ENCODE results near the gene VRK2. TPM values are rescaled to one million over a fixed set of nuclear protein-coding genes. Genes with fewer than 3 reads are reported as not detected.

The VRK2 gene
- total RNA-seq, 1 experiment from 2014 or later: 33.0 TPM

GRCh38 chr2:58073008-58073407, 26.4 kb downstream of the VRK2 start:
- no peak for ATAC-seq

GRCh38 chr2:58073751-58074150, 27.1 kb downstream of the VRK2 start:
- RAD21 ChIA-PET (ENCODE audit: low non-redundant PET in 1 of 2, low total read pairs in 2 of 2, uncharacterized antibody in 2 of 2, unreplicated experiment in 2 of 2): no interaction called here
- DNase-seq (ENCODE audit: low read depth, low spot score) (no peak), ATAC-seq (no peak)
- Histone ChIP-seq H3K36me3 (ENCODE audit: control insufficient read depth in 1 of 2, insufficient read depth in 2 of 2, low read length in 2 of 2) (no peaks in the 10 kb centered on the region), H3K4me3 (replicated peaks in 1 of 2; ENCODE audit: low read depth in 1 of 2, low read length in 2 of 2) (no peak overlapping the region), H4K20me1 (ENCODE audit: insufficient read depth) (no peaks in the 10 kb centered on the region), H3K9me3 (ENCODE audit: control insufficient read depth in 1 of 2, insufficient read depth in 1 of 2, low read depth in 1 of 2, low read length in 2 of 2) (no peaks in the 10 kb centered on the region), H2AFZ (ENCODE audit: low read depth, low read length, poor library complexity, severe bottlenecking) (no peak overlapping the region), H3K4me1 (ENCODE audit: control insufficient read depth in 1 of 2, insufficient read depth in 2 of 2, low read length in 2 of 2) (no peaks in the 10 kb centered on the region), H3K27me3 (ENCODE audit: insufficient read depth, low read length) (no peaks in the 10 kb centered on the region), H3K9me2 (ENCODE audit: insufficient read depth) (no peaks in the 10 kb centered on the region), H3K79me2 (ENCODE audit: insufficient read depth, low read length) (peaks cover 83% of the 10 kb centered on the region), H3K4me2 (ENCODE audit: low read length) (no peak overlapping the region), H3K9ac (ENCODE audit: low read length) (no peak overlapping the region), H3K27ac (ENCODE audit: low read depth, low read length) (no peak overlapping the region)
- POLR2A ChIA-PET: no interaction called here
- intact Hi-C loops (cut with micrococcal nuclease): no loop called here
- TF ChIP-seq, protein P1, sequence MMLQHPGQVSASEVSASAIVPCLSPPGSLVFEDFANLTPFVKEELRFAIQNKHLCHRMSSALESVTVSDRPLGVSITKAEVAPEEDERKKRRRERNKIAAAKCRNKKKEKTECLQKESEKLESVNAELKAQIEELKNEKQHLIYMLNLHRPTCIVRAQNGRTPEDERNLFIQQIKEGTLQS (IDR thresholded peaks at IDR 0.05): no peak
- TF ChIP-seq TCF7L2 (IDR thresholded peaks at IDR 0.05; ENCODE audit: borderline replicate concordance, extremely low read depth, insufficient read depth, insufficient read length) (no peak), YY1 (IDR thresholded peaks at IDR 0.05; ENCODE audit: extremely low read depth, insufficient replicate concordance, low read depth, low read length) (no peak)
- TF ChIP-seq, protein P2, sequence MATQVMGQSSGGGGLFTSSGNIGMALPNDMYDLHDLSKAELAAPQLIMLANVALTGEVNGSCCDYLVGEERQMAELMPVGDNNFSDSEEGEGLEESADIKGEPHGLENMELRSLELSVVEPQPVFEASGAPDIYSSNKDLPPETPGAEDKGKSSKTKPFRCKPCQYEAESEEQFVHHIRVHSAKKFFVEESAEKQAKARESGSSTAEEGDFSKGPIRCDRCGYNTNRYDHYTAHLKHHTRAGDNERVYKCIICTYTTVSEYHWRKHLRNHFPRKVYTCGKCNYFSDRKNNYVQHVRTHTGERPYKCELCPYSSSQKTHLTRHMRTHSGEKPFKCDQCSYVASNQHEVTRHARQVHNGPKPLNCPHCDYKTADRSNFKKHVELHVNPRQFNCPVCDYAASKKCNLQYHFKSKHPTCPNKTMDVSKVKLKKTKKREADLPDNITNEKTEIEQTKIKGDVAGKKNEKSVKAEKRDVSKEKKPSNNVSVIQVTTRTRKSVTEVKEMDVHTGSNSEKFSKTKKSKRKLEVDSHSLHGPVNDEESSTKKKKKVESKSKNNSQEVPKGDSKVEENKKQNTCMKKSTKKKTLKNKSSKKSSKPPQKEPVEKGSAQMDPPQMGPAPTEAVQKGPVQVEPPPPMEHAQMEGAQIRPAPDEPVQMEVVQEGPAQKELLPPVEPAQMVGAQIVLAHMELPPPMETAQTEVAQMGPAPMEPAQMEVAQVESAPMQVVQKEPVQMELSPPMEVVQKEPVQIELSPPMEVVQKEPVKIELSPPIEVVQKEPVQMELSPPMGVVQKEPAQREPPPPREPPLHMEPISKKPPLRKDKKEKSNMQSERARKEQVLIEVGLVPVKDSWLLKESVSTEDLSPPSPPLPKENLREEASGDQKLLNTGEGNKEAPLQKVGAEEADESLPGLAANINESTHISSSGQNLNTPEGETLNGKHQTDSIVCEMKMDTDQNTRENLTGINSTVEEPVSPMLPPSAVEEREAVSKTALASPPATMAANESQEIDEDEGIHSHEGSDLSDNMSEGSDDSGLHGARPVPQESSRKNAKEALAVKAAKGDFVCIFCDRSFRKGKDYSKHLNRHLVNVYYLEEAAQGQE (IDR thresholded peaks at IDR 0.05; ENCODE audit: low read depth): no peak
- BruUV-seq (replicated peaks): no TSS peak
- CTCF ChIA-PET: no interaction called here

More at GRCh38 chr2:58073008-58073407, 26.4 kb downstream of the VRK2 start:
- Histone ChIP-seq H2AFZ (ENCODE audit: low read depth, low read length, poor library complexity, severe bottlenecking) (no peak overlapping the region), H3K27me3 (ENCODE audit: insufficient read depth, low read length) (no peaks in the 10 kb centered on the region), H3K9ac (ENCODE audit: low read length) (no peak overlapping the region), H3K27ac (ENCODE audit: low read depth, low read length) (no peak overlapping the region), H3K4me2 (ENCODE audit: low read length) (no peak overlapping the region), H3K4me1 (ENCODE audit: control insufficient read depth in 1 of 2, insufficient read depth in 2 of 2, low read length in 2 of 2) (no peaks in the 10 kb centered on the region), H3K4me3 (replicated peaks in 1 of 2; ENCODE audit: low read depth in 1 of 2, low read length in 2 of 2) (no peak overlapping the region), H3K9me3 (ENCODE audit: control insufficient read depth in 1 of 2, insufficient read depth in 1 of 2, low read depth in 1 of 2, low read length in 2 of 2) (no peaks in the 10 kb centered on the region), H4K20me1 (ENCODE audit: insufficient read depth) (no peaks in the 10 kb centered on the region), H3K79me2 (ENCODE audit: insufficient read depth, low read length) (peaks cover 81% of the 10 kb centered on the region), H3K9me2 (ENCODE audit: insufficient read depth) (no peaks in the 10 kb centered on the region), H3K36me3 (ENCODE audit: control insufficient read depth in 1 of 2, insufficient read depth in 2 of 2, low read length in 2 of 2) (no peaks in the 10 kb centered on the region)
- RAD21 ChIA-PET (ENCODE audit: low non-redundant PET in 1 of 2, low total read pairs in 2 of 2, uncharacterized antibody in 2 of 2, unreplicated experiment in 2 of 2): no interaction called here
- CTCF ChIA-PET: no interaction called here
- no TSS peak for BruUV-seq (replicated peaks)
- POLR2A ChIA-PET: no interaction called here
- no peak for DNase-seq (ENCODE audit: low read depth, low spot score)
- intact Hi-C loops (cut with micrococcal nuclease): no loop called here
- TF ChIP-seq SRF (IDR thresholded peaks at IDR 0.05; ENCODE audit: low read depth) (no peak), SP1 (IDR thresholded peaks at IDR 0.05; ENCODE audit: low read depth) (no peak), YY1 (IDR thresholded peaks at IDR 0.05; ENCODE audit: extremely low read depth, insufficient replicate concordance, low read depth, low read length) (no peak)
